Transverse colon (tissue), 4 donors: ENCODE data around the gene HID1. TPM values are rescaled to one million over a fixed set of nuclear protein-coding genes. Genes with fewer than 3 reads are reported as not detected.

Source experiments
- DNase-seq: peaks from one replicate; pipeline ENCODE4 v3.0.0-alpha.2; 2019
- H3K27ac ChIP-seq, 4 donors: fragments of 200-600 bp; sonication (generic); 2 replicates each; pipeline ENCODE4 v1.5.1; 2016 to 2018; ENCODE audit warnings: inconsistent platforms in 4 of 4
- H3K27me3 ChIP-seq: fragments of 200-600 bp; sonication (generic); 2 replicates; pipeline ENCODE4 v1.5.1; 2017; ENCODE audit warnings: inconsistent platforms
- H3K36me3 ChIP-seq, 4 donors: fragments of 200-600 bp; sonication (generic); 2 replicates each; pipeline ENCODE4 v1.5.1; 2017 to 2019; ENCODE audit warnings: inconsistent platforms in 4 of 4
- H3K4me1 ChIP-seq, 4 donors: fragments of 200-600 bp; sonication (generic); 2 replicates each; pipeline ENCODE4 v1.5.1; 2017 to 2020; ENCODE audit warnings: inconsistent platforms in 4 of 4
- H3K4me3 ChIP-seq, 4 donors: fragments of 200-600 bp; sonication (generic); 1 replicate in 1 of 4; 2 replicates in 3 of 4; pipeline versions ENCODE4 v1.5.1 to v1.6.1; 2017 to 2019; ENCODE audit warnings: inconsistent platforms in 4 of 4
- H3K9me3 ChIP-seq, 2 donors: fragments of 200-600 bp; sonication (generic); 2 replicates each; pipeline ENCODE4 v1.5.1; 2017 to 2019; ENCODE audit warnings: inconsistent platforms in 2 of 2
- EP300 ChIP-seq: sonication (generic); formaldehyde crosslinking; IDR thresholded peaks from one replicate; pipeline ENCODE4 v1.6.1; 2017; ENCODE audit warnings: antibody characterized with exemption, low read depth
- POLR2A ChIP-seq: fragments of 450-650 bp; IDR thresholded peaks from one replicate; pipeline ENCODE4 v1.6.1; 2016; ENCODE audit warnings: antibody characterized with exemption, mild to moderate bottlenecking, moderate library complexity
- POLR2AphosphoS5 ChIP-seq, 3 donors: sonication (generic); formaldehyde crosslinking; IDR thresholded peaks; one replicate each; pipeline ENCODE4 v1.6.1; 2016; ENCODE audit warnings: antibody characterized with exemption in 3 of 3
- WGBS, 2 donors: methylation state at CpG; one replicate each; pipeline ENCODE4 v1.1.5; 2018; ENCODE audit warnings: low coverage in 1 of 2; 5-methylcytosine and 5-hydroxymethylcytosine counted together
- in situ Hi-C, 4 donors: fragments of 200-750 bp; cut with MboI; loops; one replicate each; pipeline versions ENCODE4 v1.15.0 to v1.15.1; 2017; ENCODE audit warnings: low sequenced_read_pairs in 3 of 4, low pct_ligation_motif_present in 1 of 4, low pct_unique_long_range_greater_than_20kb in 1 of 4
- intact Hi-C: fragments of 100-400 bp; cut with DNase I; formaldehyde crosslinking; loops from one replicate; pipeline ENCODE4 v1.15.1; 2023; ENCODE audit warnings: low total_unique reads
- total RNA-seq, 4 donors: library from RNA; depleted of rRNA; stranded (reverse); fragments of >200 nt; gene quantifications; one replicate each; pipeline ENCODE4 v1.1.0, GENCODE V29; 2016
- TF ChIP-seq, protein P1 (sequence below), 5 experiments: fragments of 200-600 bp in 3 of 5; fragments of 450-650 bp in 2 of 5; sonication (generic) in 3 of 5; IDR thresholded peaks; 1 replicate in 2 of 5; 2 replicates in 3 of 5; pipeline ENCODE4 v1.5.1; 2016 to 2017; ENCODE audit warnings: antibody characterized with exemption in 5 of 5, inconsistent platforms in 3 of 5, mild to moderate bottlenecking in 2 of 5, moderate library complexity in 1 of 5

The HID1 gene
- total RNA-seq, 4 donors from 2014 or later: 30.2 to 221 (median 50.7) TPM

DNA sequence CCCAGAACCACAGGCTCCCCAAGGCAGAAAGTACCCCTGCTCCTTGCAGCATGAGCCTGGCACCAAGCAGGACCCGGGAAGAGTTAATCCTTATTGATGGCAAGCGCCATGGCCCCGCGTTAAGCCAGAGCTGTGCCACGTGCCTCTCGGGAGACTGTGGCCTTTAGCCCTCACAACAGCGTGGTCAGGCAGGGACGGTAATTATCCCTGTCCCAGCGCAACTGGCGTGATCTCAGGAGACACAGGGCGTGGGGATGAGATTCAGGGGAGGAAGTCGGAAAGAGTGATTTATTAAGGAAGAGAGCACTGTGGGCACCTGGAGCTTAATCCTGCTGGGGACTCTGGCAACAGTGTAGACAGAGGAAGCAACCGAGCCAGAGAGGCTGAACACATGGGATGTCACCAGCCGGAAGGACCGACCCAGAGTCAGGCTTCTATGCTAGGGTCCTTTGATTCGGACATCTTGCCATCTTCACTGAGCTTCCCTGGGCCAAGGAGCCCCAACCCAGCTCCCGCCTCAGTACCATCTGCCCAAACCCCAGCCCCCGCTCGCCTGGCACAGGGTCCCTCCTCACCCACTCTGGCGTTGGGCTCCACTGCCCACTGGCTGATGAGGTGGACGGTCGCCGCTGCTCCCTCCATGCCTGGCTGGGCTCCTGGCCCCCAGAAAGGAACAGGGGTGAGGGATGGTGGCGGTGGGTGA, 20.0 kb downstream of the HID1 start:
- in situ Hi-C loops (loop anchor here in 1 of 4 donors (25.0 kb wide), 1 partner anchor 235 kb away; the partner anchor contains the start of gene SUMO2), intact Hi-C loops (no loop called here)
- DNase-seq: no peak
- Histone ChIP-seq H3K27ac (peak overlapping the region in 2 of 4 donors; percentile 8 to 35), H3K36me3 (no peaks in the 10 kb centered on the region), H3K4me3 (no peak overlapping the region), H3K9me3 (no peaks in the 10 kb centered on the region), H3K27me3 (peaks cover 8% of the 10 kb centered on the region), H3K4me1 (peaks cover 0 to 7% (median 2%) of the 10 kb centered on the region in 4 donors)
- no peak for TF ChIP-seq POLR2A
- TF ChIP-seq, protein P1, sequence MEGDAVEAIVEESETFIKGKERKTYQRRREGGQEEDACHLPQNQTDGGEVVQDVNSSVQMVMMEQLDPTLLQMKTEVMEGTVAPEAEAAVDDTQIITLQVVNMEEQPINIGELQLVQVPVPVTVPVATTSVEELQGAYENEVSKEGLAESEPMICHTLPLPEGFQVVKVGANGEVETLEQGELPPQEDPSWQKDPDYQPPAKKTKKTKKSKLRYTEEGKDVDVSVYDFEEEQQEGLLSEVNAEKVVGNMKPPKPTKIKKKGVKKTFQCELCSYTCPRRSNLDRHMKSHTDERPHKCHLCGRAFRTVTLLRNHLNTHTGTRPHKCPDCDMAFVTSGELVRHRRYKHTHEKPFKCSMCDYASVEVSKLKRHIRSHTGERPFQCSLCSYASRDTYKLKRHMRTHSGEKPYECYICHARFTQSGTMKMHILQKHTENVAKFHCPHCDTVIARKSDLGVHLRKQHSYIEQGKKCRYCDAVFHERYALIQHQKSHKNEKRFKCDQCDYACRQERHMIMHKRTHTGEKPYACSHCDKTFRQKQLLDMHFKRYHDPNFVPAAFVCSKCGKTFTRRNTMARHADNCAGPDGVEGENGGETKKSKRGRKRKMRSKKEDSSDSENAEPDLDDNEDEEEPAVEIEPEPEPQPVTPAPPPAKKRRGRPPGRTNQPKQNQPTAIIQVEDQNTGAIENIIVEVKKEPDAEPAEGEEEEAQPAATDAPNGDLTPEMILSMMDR (IDR thresholded peaks at IDR 0.05): no peak
- no peak for TF ChIP-seq EP300
- no peak for TF ChIP-seq POLR2AphosphoS5 (IDR thresholded peaks at IDR 0.05)
- 66% methylated on average over 23 of the region's 24 CpGs; no CpG with 5 or more reads in 1 of the 2 donors for WGBS, 2 donors

DNA sequence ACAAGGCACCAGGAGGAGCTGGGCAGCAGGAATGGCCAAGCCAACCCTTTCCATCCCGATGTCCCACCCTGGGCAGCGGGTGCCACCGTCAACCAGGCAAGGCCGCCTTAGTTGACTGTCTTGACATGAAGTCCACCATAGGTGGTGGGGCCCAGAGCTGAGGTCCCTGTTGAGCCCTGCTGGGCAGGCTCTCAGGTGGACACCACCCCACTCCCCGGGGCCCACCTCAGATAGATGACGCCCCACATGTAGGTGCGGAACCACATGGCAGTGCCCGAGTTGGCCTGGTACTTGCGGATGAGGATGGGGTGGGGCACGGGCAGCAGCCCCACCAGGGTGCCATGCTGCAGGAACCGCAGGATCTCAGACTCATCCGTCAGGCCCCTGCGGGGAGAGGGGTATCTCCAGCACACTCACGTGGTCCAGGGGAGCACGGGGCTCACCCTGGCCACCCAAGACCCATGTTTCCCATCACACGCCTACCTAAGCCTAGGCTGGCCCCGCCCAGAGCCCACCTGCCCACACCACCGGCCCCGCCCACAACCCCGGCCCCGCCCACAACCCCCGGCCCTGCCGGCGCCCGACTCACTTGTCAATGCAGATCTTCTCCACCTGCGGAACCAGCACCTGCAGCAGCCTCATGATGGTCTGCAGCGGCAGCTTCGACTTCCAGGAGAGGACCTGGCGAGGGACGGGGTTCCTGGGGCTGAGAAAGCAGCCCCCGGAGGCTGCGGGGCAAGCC, 20.7 kb downstream of the HID1 start:
- Histone ChIP-seq H3K27me3 (peaks cover 8% of the 10 kb centered on the region), H3K4me1 (peaks cover 0 to 7% (median 2%) of the 10 kb centered on the region in 4 donors), H3K27ac (no peak overlapping the region), H3K4me3 (no peak overlapping the region), H3K9me3 (no peaks in the 10 kb centered on the region), H3K36me3 (no peaks in the 10 kb centered on the region)
- no peak for DNase-seq
- intact Hi-C loops: no loop called here
- 83% methylated on average over 26 of the region's 32 CpGs; no CpG with 5 or more reads in 1 of the 2 donors for WGBS, 2 donors
- TF ChIP-seq, protein P1 (IDR thresholded peaks at IDR 0.05): no peak
- TF ChIP-seq POLR2A (no peak), POLR2AphosphoS5 (IDR thresholded peaks at IDR 0.05) (no peak), EP300 (no peak)
- in situ Hi-C loops: loop anchor here in 1 of 4 donors (25.0 kb wide), 1 partner anchor 235 kb away; the partner anchor contains the start of gene SUMO2

GRCh38 chr17:74951065-74951464, 21.5 kb downstream of the HID1 start:
- WGBS, 2 donors: 57% methylated on average over 3 of the region's 3 CpGs; no CpG with 5 or more reads in 1 of the 2 donors
- in situ Hi-C loops: loop anchor here in 1 of 4 donors (25.0 kb wide), 1 partner anchor 236 kb away; the partner anchor contains the start of gene SUMO2
- no peak for DNase-seq

More at GRCh38 chr17:74951065-74951464, 21.5 kb downstream of the HID1 start:
- Histone ChIP-seq H3K4me3 (no peak overlapping the region), H3K27me3 (peaks cover 13% of the 10 kb centered on the region), H3K27ac (no peak overlapping the region), H3K9me3 (no peaks in the 10 kb centered on the region), H3K4me1 (peaks cover 0 to 7% (median 2%) of the 10 kb centered on the region in 4 donors), H3K36me3 (no peaks in the 10 kb centered on the region)
- TF ChIP-seq EP300 (no peak), POLR2AphosphoS5 (IDR thresholded peaks at IDR 0.05) (no peak), POLR2A (no peak)
- TF ChIP-seq, protein P1 (IDR thresholded peaks at IDR 0.05): no peak
- intact Hi-C loops: no loop called here
